Posterior cingulate gyrus (tissue), 11 donors: ENCODE results near the gene URGCP.

Source experiments
- DNase-seq, 10 donors: peaks; one replicate each; pipeline versions ENCODE4 v3.0.0 to v3.0.0-alpha.2; 2020 to 2021; ENCODE audit warnings: mixed read lengths in 3 of 10
- intact Hi-C: fragments of 100-400 bp; cut with DNase I; formaldehyde crosslinking; loops from one replicate; pipeline ENCODE4 v1.15.1; 2023

Gene URGCP

GRCh38 chr7:43906331-43907010 is at the start of gene URGCP:
TSS of gene URGCP (minus strand) at chr7:43906596. CDS start at chr7:43906575, 21 bp downstream.
- DNase-seq = peak in 9 of 10 donors; percentile 22 to 91 (median 37)
- intact Hi-C loops = no loop called here

GRCh38 chr7:43956027-43956426 is 49.6 kb upstream of the URGCP start:
- intact Hi-C loops = no loop called here
- peak in 1 of 10 donors; percentile 33 for DNase-seq

GRCh38 chr7:43954524-43955228 is 48.3 kb upstream of the URGCP start:
- peak; percentile 45 to 95 (median 66) for DNase-seq
- intact Hi-C loops = no loop called here

- intact Hi-C loops = no loop called here
- peak in 7 of 10 donors; percentile 26 to 90 (median 55) for DNase-seq
Measured at GRCh38 chr7:43953071-43953470, 46.7 kb upstream of the URGCP start.

- intact Hi-C loops = no loop called here
- DNase-seq = no peak
Measured at GRCh38 chr7:43952028-43952427, 45.6 kb upstream of the URGCP start.

GRCh38 chr7:43944286-43944685 is 37.9 kb upstream of the URGCP start:
- DNase-seq = no peak
- intact Hi-C loops = no loop called here

- no peak for DNase-seq
Measured at GRCh38 chr7:43943417-43944187, 37.2 kb upstream of the URGCP start.

GRCh38 chr7:43942997-43943396 is 36.6 kb upstream of the URGCP start:
- DNase-seq = no peak
- intact Hi-C loops = no loop called here

More at GRCh38 chr7:43943417-43944187, 37.2 kb upstream of the URGCP start:
- intact Hi-C loops = no loop called here

GRCh38 chr7:43942250-43942649 is 35.9 kb upstream of the URGCP start:
- intact Hi-C loops = no loop called here
- DNase-seq = no peak

- DNase-seq = no peak
- intact Hi-C loops = no loop called here
Measured at GRCh38 chr7:43938892-43939482, 32.6 kb upstream of the URGCP start.

- intact Hi-C loops = no loop called here
Measured at GRCh38 chr7:43937444-43937843, 31.0 kb upstream of the URGCP start.

GRCh38 chr7:43933902-43934560 is 27.6 kb upstream of the URGCP start:
- intact Hi-C loops = no loop called here
- no peak for DNase-seq

More at GRCh38 chr7:43937444-43937843, 31.0 kb upstream of the URGCP start:
- DNase-seq = no peak

- intact Hi-C loops = no loop called here
- no peak for DNase-seq
Measured at GRCh38 chr7:43931346-43931745, 24.9 kb upstream of the URGCP start.

GRCh38 chr7:43929529-43930457 is 23.4 kb upstream of the URGCP start:
- no peak for DNase-seq
- intact Hi-C loops = no loop called here

GRCh38 chr7:43927810-43928209 is 21.4 kb upstream of the URGCP start:
- DNase-seq = no peak
- intact Hi-C loops = no loop called here

- intact Hi-C loops = loop anchor here (1.0 kb wide), 1 partner anchor 57 kb away; the partner anchor contains the start of gene MRPS24
- no peak for DNase-seq
Measured at GRCh38 chr7:43926798-43927123, 20.4 kb upstream of the URGCP start.

- DNase-seq = peak; percentile 78 to 98 (median 90)
- intact Hi-C loops = loop anchor here (1.0 kb wide), 1 partner anchor 57 kb away; the partner anchor contains the start of gene MRPS24
Measured at GRCh38 chr7:43925984-43926797, 19.8 kb upstream of the URGCP start, which contains the start of gene UBE2D4. TSS of gene UBE2D4 (plus strand) at chr7:43926436. CDS start at chr7:43926533, 97 bp downstream.

GRCh38 chr7:43922726-43923125 is 16.3 kb upstream of the URGCP start:
- intact Hi-C loops = no loop called here

More at GRCh38 chr7:43922726-43923125, 16.3 kb upstream of the URGCP start:
- no peak for DNase-seq
